Hypothalamus (tissue), 51 donors: ENCODE data around the gene TNFRSF13B.
"Not testable (repeated sequence)": the region's sequence is repeated elsewhere in the genome, so short reads cannot be mapped to it uniquely, and the experiment has no call there.

ENCODE experiments used
- DNase-seq, 51 donors: peaks; one replicate each; lab custom pipeline; 2025; lab: John Stamatoyannopoulos, UW

Gene TNFRSF13B

GRCh38 chr17:16968786-16969185 lies 3.1 kb downstream of the TNFRSF13B start:
- DNase-seq = no peak

GRCh38 chr17:16962804-16963203 lies 9.1 kb downstream of the TNFRSF13B start:
- DNase-seq = no peak

- no peak for DNase-seq
Measured at GRCh38 chr17:16961792-16962191, 10.1 kb downstream of the TNFRSF13B start.

GRCh38 chr17:16961022-16961421 lies 10.9 kb downstream of the TNFRSF13B start:
- not testable (repeated sequence) for DNase-seq

GRCh38 chr17:16955011-16955410 lies 16.9 kb downstream of the TNFRSF13B start:
- DNase-seq = peak in 1 of 51 donors; percentile 46

- DNase-seq = peak in 1 of 51 donors; percentile 28
Measured at GRCh38 chr17:16954521-16954920, 17.4 kb downstream of the TNFRSF13B start.

- DNase-seq = no peak
Measured at GRCh38 chr17:16953841-16954240, 18.1 kb downstream of the TNFRSF13B start.

GRCh38 chr17:16953347-16953746 lies 18.6 kb downstream of the TNFRSF13B start:
- no peak for DNase-seq

- no peak for DNase-seq
Measured at GRCh38 chr17:16952401-16952800, 19.5 kb downstream of the TNFRSF13B start.

- DNase-seq = no peak
Measured at GRCh38 chr17:16950488-16950887, 21.4 kb downstream of the TNFRSF13B start.

GRCh38 chr17:16948587-16949376 lies 23.1 kb downstream of the TNFRSF13B start:
- no peak for DNase-seq

GRCh38 chr17:16947470-16947869 lies 24.4 kb downstream of the TNFRSF13B start:
- DNase-seq = peak in 1 of 51 donors; percentile 70

GRCh38 chr17:16945663-16946218 lies 26.2 kb downstream of the TNFRSF13B start:
- no peak for DNase-seq

GRCh38 chr17:16945136-16945482 lies 26.8 kb downstream of the TNFRSF13B start:
- DNase-seq = no peak

- no peak for DNase-seq
Measured at GRCh38 chr17:16944334-16945135, 27.4 kb downstream of the TNFRSF13B start.

GRCh38 chr17:16943541-16944333 lies 28.2 kb downstream of the TNFRSF13B start:
- DNase-seq = no peak

- DNase-seq = no peak
Measured at GRCh38 chr17:16943032-16943352, 28.9 kb downstream of the TNFRSF13B start.

- DNase-seq = no peak
Measured at GRCh38 chr17:16942141-16943031, 29.5 kb downstream of the TNFRSF13B start.

GRCh38 chr17:16941072-16942036 lies 30.6 kb downstream of the TNFRSF13B start:
- DNase-seq = no peak
